AG04449 (cell line): ENCODE data around the gene MAN1A1.

Experiments used
- CTCF ChIA-PET: fragments of 350-600 bp; formaldehyde crosslinking; extraction: SDS; loops from one replicate; lab custom pipeline; 2021; ENCODE audit warnings: antibody characterized with exemption; lab: Yijun Ruan, JAX
- POLR2A ChIA-PET: fragments of 400-600, 350-600 bp; formaldehyde crosslinking; extraction: SDS; loops from one replicate; lab custom pipeline; 2020; ENCODE audit warnings: antibody characterized with exemption, inconsistent platforms; lab: Yijun Ruan, JAX
- DNase-seq: peaks from one replicate; pipeline ENCODE4 v3.0.0-alpha.2; 2010; ENCODE audit warnings: low read depth, low spot score
- H3K4me3 ChIP-seq: 2 replicates; pipeline ENCODE4 v1.5.1; 2011; ENCODE audit warnings: low read depth, mild to moderate bottlenecking, control low read depth, low read length
- TF ChIP-seq, protein P1 (sequence below): IDR thresholded peaks from one replicate; pipeline ENCODE4 v1.5.1; 2011; ENCODE audit warnings: mild to moderate bottlenecking, moderate library complexity, low read length, control low read depth, inconsistent platforms; ENCODE audit not compliant: insufficient read depth; ENCODE audit errors: missing control alignments

The MAN1A1 gene

DNA sequence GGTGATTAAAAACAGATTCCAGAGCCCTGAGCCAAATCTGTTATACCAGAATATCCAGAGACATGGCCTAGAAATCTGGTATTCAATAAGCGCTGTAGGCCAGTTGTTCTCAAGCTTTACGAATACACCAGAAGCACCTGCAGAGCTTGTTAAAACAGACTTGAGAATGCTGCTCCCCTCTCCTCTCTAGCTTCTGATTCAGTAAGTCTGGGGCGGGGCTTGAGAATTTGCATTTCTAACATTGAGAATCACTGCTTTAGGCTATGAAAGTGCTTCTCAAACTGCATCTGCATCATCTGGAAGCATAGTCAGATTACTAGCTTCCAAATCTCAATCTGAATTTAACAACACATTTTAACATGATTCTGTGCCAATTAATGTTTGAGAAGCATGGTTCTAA is 20.5 kb upstream of the MAN1A1 start:
- CTCF ChIA-PET: no interaction called here
- TF ChIP-seq, protein P1, sequence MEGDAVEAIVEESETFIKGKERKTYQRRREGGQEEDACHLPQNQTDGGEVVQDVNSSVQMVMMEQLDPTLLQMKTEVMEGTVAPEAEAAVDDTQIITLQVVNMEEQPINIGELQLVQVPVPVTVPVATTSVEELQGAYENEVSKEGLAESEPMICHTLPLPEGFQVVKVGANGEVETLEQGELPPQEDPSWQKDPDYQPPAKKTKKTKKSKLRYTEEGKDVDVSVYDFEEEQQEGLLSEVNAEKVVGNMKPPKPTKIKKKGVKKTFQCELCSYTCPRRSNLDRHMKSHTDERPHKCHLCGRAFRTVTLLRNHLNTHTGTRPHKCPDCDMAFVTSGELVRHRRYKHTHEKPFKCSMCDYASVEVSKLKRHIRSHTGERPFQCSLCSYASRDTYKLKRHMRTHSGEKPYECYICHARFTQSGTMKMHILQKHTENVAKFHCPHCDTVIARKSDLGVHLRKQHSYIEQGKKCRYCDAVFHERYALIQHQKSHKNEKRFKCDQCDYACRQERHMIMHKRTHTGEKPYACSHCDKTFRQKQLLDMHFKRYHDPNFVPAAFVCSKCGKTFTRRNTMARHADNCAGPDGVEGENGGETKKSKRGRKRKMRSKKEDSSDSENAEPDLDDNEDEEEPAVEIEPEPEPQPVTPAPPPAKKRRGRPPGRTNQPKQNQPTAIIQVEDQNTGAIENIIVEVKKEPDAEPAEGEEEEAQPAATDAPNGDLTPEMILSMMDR: no peak
- DNase-seq: no peak
- POLR2A ChIA-PET: no interaction called here
- no peak overlapping the region for H3K4me3 ChIP-seq

DNA sequence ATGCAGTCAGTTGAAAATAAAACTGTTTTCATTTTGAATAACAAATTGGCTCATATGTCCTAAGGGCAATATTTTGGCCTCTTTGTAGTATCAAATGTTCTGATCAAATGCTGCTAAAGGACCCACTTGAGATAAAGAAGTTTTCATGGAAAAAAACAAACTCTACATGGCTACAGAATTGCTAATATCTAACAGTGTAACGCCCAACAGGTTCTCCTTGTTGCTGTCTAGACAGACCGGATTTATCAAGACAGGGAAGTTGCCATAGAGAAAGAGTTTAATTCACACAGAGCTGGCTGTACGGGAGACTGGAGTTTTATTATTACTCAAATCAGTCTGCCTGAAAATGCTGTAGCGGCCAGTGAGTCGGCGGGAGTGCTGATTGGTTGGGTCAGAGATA is 19.4 kb upstream of the MAN1A1 start:
- CTCF ChIA-PET: no interaction called here

DNA sequence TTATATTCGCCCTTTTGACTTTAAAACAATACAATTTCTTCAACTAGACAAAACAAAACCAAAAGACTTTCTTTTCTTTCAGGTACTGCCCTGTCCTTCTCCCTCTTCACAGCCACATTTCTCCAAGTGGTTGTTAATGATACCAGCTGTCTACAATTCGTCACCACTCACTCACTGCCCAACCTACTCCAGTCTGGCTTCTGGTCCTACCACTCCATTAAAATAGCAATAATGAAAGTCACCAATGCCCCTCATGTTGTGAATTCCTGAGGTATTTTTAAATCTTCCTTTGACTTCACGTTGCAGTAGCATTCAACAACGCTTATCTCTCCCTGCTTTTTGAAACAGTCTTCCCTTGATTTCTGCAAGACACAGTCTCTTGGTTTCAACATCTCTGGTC is 11.6 kb upstream of the MAN1A1 start:
- TF ChIP-seq, protein P1: no peak
- H3K4me3 ChIP-seq: no peak overlapping the region
- ChIA-PET CTCF (no interaction called here), POLR2A (no interaction called here)
- DNase-seq: no peak

More for the DNA sequence above, 19.4 kb upstream of the MAN1A1 start:
- POLR2A ChIA-PET: no interaction called here
- no peak overlapping the region for H3K4me3 ChIP-seq
- DNase-seq: no peak
- TF ChIP-seq, protein P1: no peak

DNA sequence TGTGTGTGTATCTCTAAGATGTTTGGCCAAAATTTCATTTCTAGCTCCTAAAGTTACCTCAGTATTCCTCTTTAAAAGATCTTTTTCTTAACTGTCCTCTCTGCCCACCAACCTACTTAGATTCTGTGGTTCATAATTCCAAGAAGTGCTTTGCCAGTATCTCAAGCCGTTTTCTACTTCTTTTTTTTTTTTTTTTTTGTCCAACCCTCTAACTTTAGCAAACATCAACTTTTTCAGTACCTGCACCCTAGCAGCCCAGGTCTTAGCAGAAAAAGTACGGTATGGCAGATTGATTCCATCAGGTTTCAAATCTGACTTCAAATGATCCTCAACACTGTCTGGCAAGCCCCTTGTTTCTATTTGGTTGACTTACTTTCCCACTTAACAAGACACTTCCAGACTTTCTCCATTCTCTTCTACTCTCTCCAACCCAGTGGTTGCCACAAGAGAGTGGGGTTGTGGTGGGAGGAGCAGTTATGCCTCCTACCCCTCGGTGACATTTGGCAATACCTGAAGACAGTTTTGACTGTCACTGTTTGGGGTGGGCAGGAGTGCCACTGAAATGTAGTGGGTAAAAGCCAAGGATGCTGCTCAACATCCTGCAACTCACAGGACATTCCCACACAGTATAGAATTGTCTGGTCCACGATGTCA is 10.8 kb upstream of the MAN1A1 start:
- H3K4me3 ChIP-seq: no peak overlapping the region
- POLR2A ChIA-PET: no interaction called here
- CTCF ChIA-PET: interaction anchor here (1.4 kb wide), 1 partner anchor 10 kb away, joined by 3 read pairs; no protein-coding TSS in a partner anchor
- TF ChIP-seq, protein P1: no peak
- no peak for DNase-seq

DNA sequence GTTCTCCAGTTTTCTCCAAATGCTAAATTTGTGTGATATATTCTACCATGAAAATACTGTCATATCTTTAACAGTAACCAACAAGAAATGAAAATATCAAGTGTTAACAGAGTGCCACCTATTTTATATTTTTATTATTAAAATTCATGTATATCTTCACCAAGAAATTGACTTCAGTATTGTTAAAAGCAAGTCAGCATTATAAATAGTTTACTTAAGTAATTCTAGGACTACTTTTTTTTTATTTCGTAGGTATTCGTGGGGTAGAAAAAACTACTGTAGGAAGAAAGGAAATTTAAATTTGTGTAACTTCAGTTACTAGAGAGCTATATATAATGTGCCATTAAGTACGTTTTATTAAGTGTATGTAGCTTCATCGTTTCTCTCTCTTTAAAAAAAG is 6.3 kb upstream of the MAN1A1 start:
- DNase-seq: no peak
- no peak overlapping the region for H3K4me3 ChIP-seq
- ChIA-PET POLR2A (no interaction called here), CTCF (interaction anchor here (2.0 kb wide), 1 partner anchor 622 kb away, joined by 7 read pairs; no protein-coding TSS in a partner anchor)
- TF ChIP-seq, protein P1: no peak

DNA sequence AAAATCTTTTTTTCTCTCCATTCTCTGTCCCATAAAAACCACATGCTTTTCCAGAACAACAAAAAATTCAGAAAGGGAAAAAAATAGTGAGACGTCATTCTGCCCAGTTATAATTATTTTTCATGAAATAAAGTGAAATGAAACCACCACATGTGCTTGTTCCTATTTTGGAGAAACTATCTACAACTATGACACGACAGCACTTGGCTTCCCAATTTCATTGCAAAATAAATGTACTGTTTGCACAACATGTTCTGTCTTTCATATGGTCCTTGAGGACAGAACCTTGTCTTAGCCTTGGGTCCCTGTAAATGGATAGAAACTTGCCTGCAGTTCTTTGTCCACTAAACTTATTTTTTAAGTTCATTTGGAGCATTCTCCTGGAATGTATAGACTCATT is 5.6 kb upstream of the MAN1A1 start:
- H3K4me3 ChIP-seq: no peak overlapping the region
- ChIA-PET CTCF (no interaction called here), POLR2A (no interaction called here)
- no peak for DNase-seq
- TF ChIP-seq, protein P1: no peak
